ENCODE results near the gene PROP1.
A peak's percentile ranks its signal among the peaks of the same experiment; 100 is the strongest.
"Not testable (repeated sequence)": the region's sequence is repeated elsewhere in the genome, so short reads cannot be mapped to it uniquely, and the experiment has no call there.

Gene PROP1

GRCh38 chr5:177982072-177982727, 13.8 kb downstream of the PROP1 start:
- peak; percentile 59 for DNase-seq

DNA sequence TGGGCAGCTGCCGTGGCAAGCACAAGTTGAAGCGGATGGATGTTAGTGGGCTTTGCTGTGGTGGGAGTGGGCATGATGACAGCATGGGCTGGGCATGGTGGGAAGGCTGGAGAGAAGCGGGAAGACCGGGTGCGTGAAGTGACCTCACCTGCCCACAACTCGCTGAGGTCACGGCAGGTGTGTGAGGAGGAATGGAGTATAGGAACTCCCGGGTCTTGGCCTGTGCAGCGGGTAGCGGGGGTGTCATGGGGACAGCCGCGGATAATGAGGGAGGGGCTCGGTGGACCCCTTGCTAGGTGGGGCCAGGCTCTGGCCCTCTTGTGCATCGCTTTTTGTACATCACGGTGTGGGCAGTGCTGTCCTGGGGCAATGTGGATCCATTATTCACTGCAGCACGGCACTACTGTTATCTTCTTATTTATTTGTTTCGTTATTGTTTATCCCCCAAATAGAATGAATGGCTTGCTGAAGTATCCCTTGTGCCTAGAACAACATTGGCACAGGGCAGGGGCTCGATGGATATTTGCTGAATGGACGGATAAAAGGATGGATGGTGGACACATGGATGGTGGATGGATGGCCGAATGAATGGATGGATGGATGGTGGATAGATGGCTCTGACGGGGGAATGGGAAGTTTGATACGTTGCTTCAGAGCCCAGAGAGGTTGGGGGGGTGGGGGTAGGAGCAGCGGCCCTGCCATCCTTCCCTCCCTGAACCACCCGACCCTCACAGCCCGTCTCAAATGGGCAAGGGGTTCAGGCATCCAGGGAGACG, 14.6 kb downstream of the PROP1 start:
- no peak for DNase-seq

- DNase-seq: no peak
Observed at GRCh38 chr5:177980743-177981151, 15.3 kb downstream of the PROP1 start.

- DNase-seq: not testable (repeated sequence)
Observed at GRCh38 chr5:177977600-177977999, 18.4 kb downstream of the PROP1 start.

DNA sequence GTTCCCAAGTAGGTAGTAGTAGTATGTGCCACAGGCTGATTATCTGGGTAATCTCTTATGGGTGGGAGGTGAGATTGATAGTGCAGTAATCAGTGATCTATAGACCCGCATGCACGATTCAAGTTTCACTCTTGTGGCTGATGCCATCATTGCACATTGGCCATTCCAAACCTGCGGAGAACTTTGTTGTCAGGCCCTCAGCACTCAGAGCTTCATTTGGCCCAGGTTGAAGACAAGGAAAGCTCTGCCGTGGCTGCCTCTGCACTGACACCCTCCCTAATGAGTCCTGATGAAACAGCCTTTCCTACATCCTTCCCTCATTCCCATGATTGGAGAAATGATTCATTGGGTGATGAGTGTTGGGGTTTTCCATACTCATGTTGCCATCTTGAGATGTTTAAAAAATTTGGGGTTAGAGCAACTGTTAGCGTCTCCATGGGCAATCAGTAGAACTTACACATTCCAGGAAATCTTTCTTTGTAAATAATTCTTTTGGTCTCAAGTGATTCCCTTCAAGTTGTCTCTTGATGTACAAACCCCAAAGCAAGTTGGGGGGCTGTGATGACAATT, 22.9 kb downstream of the PROP1 start:
- DNase-seq: no peak

DNA sequence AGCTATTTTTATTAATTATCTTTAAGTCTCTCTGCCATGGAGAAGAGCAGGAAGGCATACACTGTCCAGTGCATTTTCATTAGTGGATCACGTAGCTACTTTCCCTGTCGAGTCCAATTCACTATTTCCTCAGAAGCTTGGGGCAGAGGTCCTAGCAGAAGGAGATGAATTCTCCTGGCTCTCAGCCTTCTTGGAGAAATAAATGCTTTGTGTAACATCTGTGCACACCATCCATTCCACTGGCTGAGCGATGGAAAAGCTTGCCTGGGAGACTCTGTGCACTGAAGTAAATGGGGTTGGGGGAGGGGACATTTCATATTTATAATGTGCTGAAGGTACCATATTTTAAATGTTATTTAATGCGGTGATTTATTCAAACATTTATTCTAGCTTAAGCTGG, 23.4 kb downstream of the PROP1 start:
- DNase-seq: no peak

DNA sequence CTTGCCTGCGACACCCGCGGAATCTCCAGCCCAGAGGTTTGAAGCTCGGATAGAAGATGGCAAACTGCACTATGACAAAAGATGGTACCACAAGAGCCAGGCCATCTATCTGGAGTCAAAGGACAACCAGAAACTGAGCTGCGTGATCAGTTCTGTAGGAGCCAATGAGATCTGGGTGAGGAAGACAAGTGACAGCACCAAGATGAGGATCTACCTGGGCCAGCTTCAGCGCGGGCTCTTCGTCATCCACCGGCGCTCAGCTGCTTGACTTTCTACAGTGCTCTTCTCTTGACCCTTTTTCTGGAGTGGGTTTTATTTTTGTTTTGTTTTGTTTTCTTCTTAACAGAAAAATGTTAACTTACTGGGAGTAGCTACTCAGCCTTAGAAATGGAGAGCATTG, 24.0 kb downstream of the PROP1 start:
- DNase-seq: not testable (repeated sequence)

GRCh38 chr5:177968661-177969211, 27.3 kb downstream of the PROP1 start:
- no peak for DNase-seq

GRCh38 chr5:177967221-177967887, 28.7 kb downstream of the PROP1 start:
- DNase-seq: no peak

- no peak for DNase-seq
Observed at GRCh38 chr5:177966839-177967166, 29.2 kb downstream of the PROP1 start.

- DNase-seq: no peak
Observed at GRCh38 chr5:177966009-177966838, 29.8 kb downstream of the PROP1 start.

DNA sequence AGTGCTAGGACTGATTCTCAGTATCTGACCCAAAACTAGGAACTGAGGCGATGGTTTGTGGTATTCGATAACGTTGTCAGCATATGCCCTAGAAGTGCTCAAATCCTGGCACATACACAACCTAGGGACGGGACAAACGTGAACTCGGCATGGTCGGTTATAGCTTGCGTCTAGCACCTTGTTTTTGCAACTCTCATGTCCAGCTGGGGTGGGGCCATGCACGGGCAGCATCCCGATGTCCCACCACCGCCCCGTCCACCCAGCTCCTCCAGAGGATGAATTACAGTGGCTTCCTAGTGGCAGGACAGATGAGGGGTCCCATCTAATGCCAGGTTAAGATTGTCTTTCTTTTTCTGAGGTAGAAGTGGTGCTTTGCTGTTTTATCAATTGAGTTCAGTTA, 31.6 kb downstream of the PROP1 start:
- no peak for DNase-seq

DNA sequence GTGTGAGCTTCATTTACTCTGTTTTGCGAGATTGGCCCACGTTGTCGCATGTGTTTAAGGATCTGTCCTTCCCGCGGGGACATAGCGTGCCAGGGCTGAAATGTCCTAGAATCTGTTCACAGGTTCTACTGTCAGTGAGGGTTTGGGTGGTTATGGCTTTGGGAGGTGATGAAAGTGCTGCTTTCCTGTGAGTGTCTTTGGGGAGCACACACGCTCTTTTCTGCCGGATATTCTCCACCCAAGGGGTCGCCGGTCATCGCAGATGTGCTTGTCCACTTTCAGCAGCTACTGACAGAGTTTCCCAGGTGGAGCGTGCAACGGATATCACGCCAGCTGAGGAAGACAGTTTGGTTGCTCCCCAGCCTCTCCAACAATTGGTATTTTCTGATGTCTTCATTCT, 32.1 kb downstream of the PROP1 start:
- DNase-seq: no peak

DNA sequence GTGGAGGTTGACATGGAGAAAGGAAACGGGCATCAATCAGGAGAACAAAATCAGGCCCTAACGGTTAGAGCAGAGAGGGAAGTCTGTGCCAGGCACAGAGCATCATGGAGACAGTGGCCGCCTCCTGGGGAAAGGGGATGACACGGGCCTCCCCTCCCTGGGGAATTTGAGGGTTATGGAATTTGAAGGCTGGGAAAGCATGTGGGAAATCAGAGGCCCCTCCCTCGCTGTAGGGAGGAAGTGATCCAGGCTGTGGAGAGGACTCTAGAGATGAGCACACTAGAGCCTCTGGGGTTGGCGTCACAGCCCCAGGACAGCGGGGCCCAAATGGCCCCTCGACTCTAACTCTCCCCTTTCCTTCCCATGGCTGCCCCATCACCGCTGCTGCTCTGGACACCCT, 36.7 kb downstream of the PROP1 start:
- no peak for DNase-seq

- no peak for DNase-seq
Observed at GRCh38 chr5:177958696-177959095, 37.3 kb downstream of the PROP1 start.

DNA sequence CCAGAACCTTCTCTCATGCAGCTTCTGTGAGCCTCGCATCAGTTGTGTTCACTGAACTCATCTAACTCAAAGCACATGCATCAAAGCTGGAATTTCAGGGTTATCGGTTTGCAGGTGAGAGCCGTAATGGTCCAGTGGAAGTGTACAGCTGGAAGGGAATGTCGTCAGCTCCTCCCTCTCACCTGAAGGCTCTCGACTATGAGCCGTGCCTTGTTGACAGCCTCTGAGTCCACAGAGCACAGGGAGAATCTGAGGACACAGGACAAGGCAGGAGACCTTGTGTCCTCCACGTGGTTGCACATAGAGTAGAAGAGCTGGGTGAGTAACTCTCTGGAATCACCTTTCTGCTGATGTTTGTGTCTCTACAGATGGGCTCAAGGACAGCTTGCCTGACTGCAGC, 38.8 kb downstream of the PROP1 start:
- DNase-seq: no peak

- not testable (repeated sequence) for DNase-seq
Observed at GRCh38 chr5:177953101-177953500, 42.9 kb downstream of the PROP1 start.

- DNase-seq: not testable (repeated sequence)
Observed at GRCh38 chr5:177949656-177950055, 46.4 kb downstream of the PROP1 start.

- not testable (repeated sequence) for DNase-seq
Observed at GRCh38 chr5:177949065-177949464, 47.0 kb downstream of the PROP1 start.

DNA sequence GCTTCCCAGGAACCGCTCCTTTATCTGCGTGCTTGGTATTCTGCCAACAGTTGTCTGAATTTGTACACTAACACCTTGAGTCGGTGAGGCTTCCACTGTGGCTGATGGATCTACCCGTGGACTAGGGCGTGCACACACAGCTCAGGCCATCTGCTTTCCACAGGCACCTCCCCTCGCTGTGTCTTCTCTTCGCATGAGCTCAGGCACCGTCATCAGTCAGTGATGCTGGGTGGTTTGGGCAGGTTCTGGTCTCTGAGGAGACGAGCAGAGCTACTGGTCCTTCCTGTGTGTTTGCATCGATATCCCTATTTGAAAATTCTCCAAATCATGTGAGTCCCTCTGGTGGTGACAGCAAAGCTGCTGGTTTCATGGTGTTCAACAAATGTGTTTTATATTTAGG, 48.1 kb downstream of the PROP1 start:
- DNase-seq: not testable (repeated sequence)

DNA sequence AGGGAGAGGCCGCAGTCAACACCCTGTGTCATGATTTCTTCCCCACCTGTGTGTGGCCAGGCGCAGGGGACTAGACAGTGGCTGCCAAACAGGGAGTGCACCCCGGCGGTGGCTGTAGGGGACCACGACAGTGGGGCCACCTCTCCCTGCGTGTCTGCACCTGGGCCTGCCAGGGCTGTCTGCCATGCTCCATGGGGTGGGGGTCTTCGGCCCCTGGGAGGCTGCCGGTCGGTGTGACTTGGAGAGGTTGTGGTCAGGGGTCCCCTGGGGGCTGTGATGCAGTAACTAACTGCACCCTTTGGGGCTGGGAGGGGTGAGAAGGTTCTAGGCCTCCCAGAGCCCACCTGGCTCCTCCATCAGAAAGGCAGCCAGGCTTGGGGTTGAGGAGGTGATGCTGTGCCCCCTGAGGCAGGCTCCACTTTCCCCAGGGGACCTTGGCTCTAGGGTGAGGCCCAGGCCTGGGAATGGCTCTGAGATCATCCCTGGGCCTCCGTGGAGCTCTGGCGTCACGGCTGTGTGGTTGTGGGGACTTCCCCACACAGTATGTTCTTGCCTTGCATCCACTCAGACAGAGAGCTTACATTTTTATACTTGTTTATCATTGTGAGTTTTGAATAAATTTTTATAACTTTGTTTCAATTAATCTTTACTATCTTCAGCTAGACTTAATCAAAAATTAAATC, 50.3 kb downstream of the PROP1 start:
- DNase-seq: not testable (repeated sequence)

GRCh38 chr5:177945145-177945544, 50.9 kb downstream of the PROP1 start:
- DNase-seq: not testable (repeated sequence)

All from activated CD8-positive, alpha-beta memory T cell treated with anti-CD3 and anti-CD28 coated beads for 24 hours (primary cell).